Measurements from ENCODE around the gene KRT74.

DNA sequence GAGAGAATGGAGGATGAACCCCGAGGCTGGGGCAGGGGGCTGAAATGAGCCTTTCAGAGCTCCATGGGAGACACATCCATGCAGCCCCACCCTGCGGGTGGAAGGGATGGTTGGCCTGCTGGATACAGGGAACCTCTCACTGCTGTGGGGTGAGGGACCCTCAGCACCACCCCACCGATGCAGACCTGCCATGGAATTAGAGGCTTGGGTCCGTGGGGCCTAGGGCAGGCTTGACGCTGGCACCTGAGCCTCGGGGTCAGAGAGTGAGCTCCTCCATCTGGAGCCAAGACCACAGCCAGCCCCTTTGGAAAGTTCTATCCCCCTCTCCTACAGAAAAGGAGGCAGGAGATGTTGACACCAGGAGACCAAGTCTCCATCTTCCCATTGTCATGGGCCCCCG lies 7.4 kb upstream of the KRT74 start:
- TF ChIP-seq POLR2A (IDR thresholded peaks at IDR 0.05; ENCODE audit: low read length) (no peak), GATA3 (IDR thresholded peaks at IDR 0.05; ENCODE audit: borderline replicate concordance) (no peak), EP300 (IDR thresholded peaks at IDR 0.05) (no peak), RFX5 (IDR thresholded peaks at IDR 0.05) (no peak), MAFK (IDR thresholded peaks at IDR 0.05; ENCODE audit: partially characterized antibody) (no peak), RNF2 (IDR thresholded peaks at IDR 0.05; ENCODE audit: borderline replicate concordance, low read depth) (no peak), CEBPB (IDR thresholded peaks at IDR 0.05) (no peak), KDM1A (IDR thresholded peaks at IDR 0.05; ENCODE audit: low read depth) (no peak)
- TF ChIP-seq, protein P1, sequence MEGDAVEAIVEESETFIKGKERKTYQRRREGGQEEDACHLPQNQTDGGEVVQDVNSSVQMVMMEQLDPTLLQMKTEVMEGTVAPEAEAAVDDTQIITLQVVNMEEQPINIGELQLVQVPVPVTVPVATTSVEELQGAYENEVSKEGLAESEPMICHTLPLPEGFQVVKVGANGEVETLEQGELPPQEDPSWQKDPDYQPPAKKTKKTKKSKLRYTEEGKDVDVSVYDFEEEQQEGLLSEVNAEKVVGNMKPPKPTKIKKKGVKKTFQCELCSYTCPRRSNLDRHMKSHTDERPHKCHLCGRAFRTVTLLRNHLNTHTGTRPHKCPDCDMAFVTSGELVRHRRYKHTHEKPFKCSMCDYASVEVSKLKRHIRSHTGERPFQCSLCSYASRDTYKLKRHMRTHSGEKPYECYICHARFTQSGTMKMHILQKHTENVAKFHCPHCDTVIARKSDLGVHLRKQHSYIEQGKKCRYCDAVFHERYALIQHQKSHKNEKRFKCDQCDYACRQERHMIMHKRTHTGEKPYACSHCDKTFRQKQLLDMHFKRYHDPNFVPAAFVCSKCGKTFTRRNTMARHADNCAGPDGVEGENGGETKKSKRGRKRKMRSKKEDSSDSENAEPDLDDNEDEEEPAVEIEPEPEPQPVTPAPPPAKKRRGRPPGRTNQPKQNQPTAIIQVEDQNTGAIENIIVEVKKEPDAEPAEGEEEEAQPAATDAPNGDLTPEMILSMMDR (IDR thresholded peaks at IDR 0.05) = no peak

Measured in A549 (cell line).